ENCODE results near the gene GPR37L1. TPM values are rescaled to one million over a fixed set of nuclear protein-coding genes. Genes with fewer than 3 reads are reported as not detected.
"Not testable (repeated sequence)": the region's sequence is repeated elsewhere in the genome, so short reads cannot be mapped to it uniquely, and the experiment has no call there.

Gene GPR37L1
- total RNA-seq, 2 experiments from 2014 or later = not detected

DNA sequence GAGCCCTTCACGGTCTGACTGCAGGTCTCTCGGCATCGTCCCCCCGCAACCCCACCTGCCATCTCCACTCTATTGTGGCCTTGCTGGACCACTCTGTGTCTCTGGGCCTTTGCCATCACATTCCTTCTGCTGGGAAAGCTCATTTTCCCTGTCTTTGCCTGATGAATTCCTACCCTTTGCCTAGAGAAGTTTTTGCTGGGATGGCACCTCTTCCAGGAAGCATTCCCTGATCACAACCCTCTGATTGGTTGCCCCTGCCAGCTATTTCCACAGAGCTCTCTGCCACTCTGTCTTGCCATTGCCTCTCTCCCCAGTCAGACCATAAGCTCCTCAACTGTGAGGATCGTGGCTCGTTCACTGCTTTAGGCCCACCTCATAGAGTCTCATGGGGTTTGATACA is 28.9 kb upstream of the GPR37L1 start:
- Mint-ChIP-seq H3K27ac (no peak overlapping the region), H3K27me3 (peaks cover 6% of the 10 kb centered on the region), H3K9me3 (no peaks in the 10 kb centered on the region), H3K4me1 (no peaks in the 10 kb centered on the region), H3K36me3 (ENCODE audit: low read depth) (no peaks in the 10 kb centered on the region), H3K4me3 (no peak overlapping the region)
- POLR2A ChIA-PET = no interaction called here
- CTCF ChIA-PET = no interaction called here
- DNase-seq = no peak

- H3K4me1 Mint-ChIP-seq = no peaks in the 10 kb centered on the region
- H3K27ac Mint-ChIP-seq = no peak overlapping the region
- no peaks in the 10 kb centered on the region for H3K9me3 Mint-ChIP-seq
- H3K27me3 Mint-ChIP-seq = peaks cover 3% of the 10 kb centered on the region
- no peak for DNase-seq
- no peak overlapping the region for H3K4me3 Mint-ChIP-seq
- H3K36me3 Mint-ChIP-seq (ENCODE audit: low read depth) = no peaks in the 10 kb centered on the region
- ChIA-PET CTCF (no interaction called here), POLR2A (no interaction called here)
Observed at GRCh38 chr1:202101184-202101583, 21.5 kb upstream of the GPR37L1 start.

DNA sequence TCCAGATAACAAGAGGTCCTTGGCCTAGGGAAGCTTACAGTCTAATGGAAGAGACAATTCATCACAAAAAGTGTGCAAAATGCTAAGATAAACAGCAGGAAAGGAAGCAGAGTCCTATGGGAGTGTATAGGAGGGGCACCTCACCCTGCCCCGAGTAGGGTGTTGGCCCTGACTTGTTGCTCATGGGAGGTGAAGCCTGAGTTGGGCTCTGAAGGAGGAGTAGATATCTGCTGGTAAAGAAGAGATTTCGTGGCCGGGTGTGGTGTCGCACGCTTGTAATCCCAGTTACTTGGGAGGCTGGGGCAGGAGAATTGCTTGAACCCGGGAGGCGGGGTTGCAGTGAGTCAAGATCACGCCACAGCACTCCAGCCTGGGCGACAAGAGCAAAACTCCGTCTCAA is 18.6 kb upstream of the GPR37L1 start:
- CTCF ChIA-PET = no interaction called here
- no peak for DNase-seq
- H3K4me3 Mint-ChIP-seq = no peak overlapping the region
- no peaks in the 10 kb centered on the region for H3K36me3 Mint-ChIP-seq (ENCODE audit: low read depth)
- peaks cover 3% of the 10 kb centered on the region for H3K27me3 Mint-ChIP-seq
- no peak overlapping the region for H3K27ac Mint-ChIP-seq
- H3K4me1 Mint-ChIP-seq = no peaks in the 10 kb centered on the region
- POLR2A ChIA-PET = no interaction called here
- H3K9me3 Mint-ChIP-seq = no peaks in the 10 kb centered on the region

DNA sequence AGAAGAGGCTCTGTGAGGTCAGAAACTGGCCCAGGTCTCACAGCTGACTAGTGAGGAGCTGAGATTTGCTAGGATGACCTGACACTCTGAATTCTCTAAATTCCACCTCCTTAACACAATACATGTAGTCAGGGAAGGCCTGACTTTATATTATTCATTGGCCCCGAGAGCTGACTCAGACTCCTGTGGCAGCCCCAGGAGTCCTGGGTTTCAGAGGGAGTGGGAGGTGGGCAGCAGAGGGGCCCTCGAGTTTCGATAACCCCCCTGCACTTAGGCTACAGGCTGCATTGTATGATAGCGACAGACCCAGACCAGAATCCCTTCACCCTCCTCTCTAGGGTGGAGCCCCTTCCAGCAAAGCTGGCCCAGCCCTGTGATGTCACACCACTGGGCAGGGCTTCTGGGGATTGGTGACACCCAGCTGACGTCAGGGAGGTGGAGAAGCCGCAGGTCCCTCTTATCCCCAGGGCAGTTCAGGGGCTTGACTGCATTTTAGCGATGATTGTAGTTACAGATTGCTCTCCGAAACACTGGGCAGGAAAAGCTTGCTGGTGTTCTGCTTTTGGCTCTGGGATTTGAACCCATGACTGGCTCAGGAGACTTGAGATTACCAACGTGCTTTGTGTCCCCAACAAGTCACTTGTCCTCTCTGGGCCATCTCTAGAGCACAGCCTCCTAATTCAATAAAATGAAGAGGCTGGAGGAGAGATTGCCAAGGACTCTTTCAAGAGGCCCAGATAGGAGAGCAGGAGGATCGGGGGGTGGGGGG is 17.0 kb upstream of the GPR37L1 start:
- H3K4me1 Mint-ChIP-seq = no peaks in the 10 kb centered on the region
- H3K36me3 Mint-ChIP-seq (ENCODE audit: low read depth) = no peaks in the 10 kb centered on the region
- CTCF ChIA-PET = no interaction called here
- no peaks in the 10 kb centered on the region for H3K9me3 Mint-ChIP-seq
- POLR2A ChIA-PET = no interaction called here
- no peak overlapping the region for H3K27ac Mint-ChIP-seq
- no peak for DNase-seq
- no peak overlapping the region for H3K4me3 Mint-ChIP-seq
- H3K27me3 Mint-ChIP-seq = peaks cover 3% of the 10 kb centered on the region

GRCh38 chr1:202106340-202107254 is 16.1 kb upstream of the GPR37L1 start:
- Mint-ChIP-seq H3K4me3 (no peak overlapping the region), H3K27ac (no peak overlapping the region), H3K9me3 (no peaks in the 10 kb centered on the region), H3K36me3 (ENCODE audit: low read depth) (no peaks in the 10 kb centered on the region), H3K4me1 (no peaks in the 10 kb centered on the region), H3K27me3 (peaks cover 3% of the 10 kb centered on the region)
- DNase-seq = no peak
- ChIA-PET CTCF (interaction anchor here (1.3 kb wide), 1 partner anchor 211 kb away, joined by 3 read pairs; no protein-coding TSS in a partner anchor), POLR2A (no interaction called here)

- POLR2A ChIA-PET = no interaction called here
- no peak overlapping the region for H3K4me3 Mint-ChIP-seq
- peaks cover 3% of the 10 kb centered on the region for H3K27me3 Mint-ChIP-seq
- DNase-seq = no peak
- no peaks in the 10 kb centered on the region for H3K9me3 Mint-ChIP-seq
- H3K4me1 Mint-ChIP-seq = no peaks in the 10 kb centered on the region
- CTCF ChIA-PET = interaction anchor here (1.3 kb wide), 1 partner anchor 211 kb away, joined by 3 read pairs; no protein-coding TSS in a partner anchor
- no peak overlapping the region for H3K27ac Mint-ChIP-seq
- H3K36me3 Mint-ChIP-seq (ENCODE audit: low read depth) = no peaks in the 10 kb centered on the region
Observed at GRCh38 chr1:202107321-202107761, 15.4 kb upstream of the GPR37L1 start.

GRCh38 chr1:202107801-202108731 is 14.7 kb upstream of the GPR37L1 start:
- Mint-ChIP-seq H3K27ac (no peak overlapping the region), H3K4me1 (no peaks in the 10 kb centered on the region), H3K36me3 (ENCODE audit: low read depth) (no peaks in the 10 kb centered on the region), H3K9me3 (no peaks in the 10 kb centered on the region), H3K4me3 (no peak overlapping the region), H3K27me3 (peaks cover 3% of the 10 kb centered on the region)
- POLR2A ChIA-PET = no interaction called here
- CTCF ChIA-PET = no interaction called here
- DNase-seq = no peak

- no peak for DNase-seq
- no peaks in the 10 kb centered on the region for H3K36me3 Mint-ChIP-seq (ENCODE audit: low read depth)
- H3K27ac Mint-ChIP-seq = no peak overlapping the region
- H3K9me3 Mint-ChIP-seq = no peaks in the 10 kb centered on the region
- ChIA-PET CTCF (no interaction called here), POLR2A (no interaction called here)
- H3K4me1 Mint-ChIP-seq = no peaks in the 10 kb centered on the region
- H3K4me3 Mint-ChIP-seq = no peak overlapping the region
- H3K27me3 Mint-ChIP-seq = no peaks in the 10 kb centered on the region
Observed at GRCh38 chr1:202110977-202111376, 11.7 kb upstream of the GPR37L1 start.

- CTCF ChIA-PET; H3K27ac Mint-ChIP-seq; H3K4me1 Mint-ChIP-seq; H3K9me3 Mint-ChIP-seq; H3K36me3 Mint-ChIP-seq (ENCODE audit: low read depth); DNase-seq; H3K27me3 Mint-ChIP-seq; POLR2A ChIA-PET; H3K4me3 Mint-ChIP-seq: not testable (repeated sequence)
Observed at GRCh38 chr1:202111589-202111988, 11.1 kb upstream of the GPR37L1 start.

- Mint-ChIP-seq H3K27me3 (no peaks in the 10 kb centered on the region), H3K4me3 (no peak overlapping the region), H3K4me1 (no peaks in the 10 kb centered on the region), H3K36me3 (ENCODE audit: low read depth) (no peaks in the 10 kb centered on the region), H3K9me3 (no peaks in the 10 kb centered on the region), H3K27ac (no peak overlapping the region)
- no peak for DNase-seq
- CTCF ChIA-PET = no interaction called here
- POLR2A ChIA-PET = no interaction called here
Observed at GRCh38 chr1:202112859-202113689, 9.6 kb upstream of the GPR37L1 start.

DNA sequence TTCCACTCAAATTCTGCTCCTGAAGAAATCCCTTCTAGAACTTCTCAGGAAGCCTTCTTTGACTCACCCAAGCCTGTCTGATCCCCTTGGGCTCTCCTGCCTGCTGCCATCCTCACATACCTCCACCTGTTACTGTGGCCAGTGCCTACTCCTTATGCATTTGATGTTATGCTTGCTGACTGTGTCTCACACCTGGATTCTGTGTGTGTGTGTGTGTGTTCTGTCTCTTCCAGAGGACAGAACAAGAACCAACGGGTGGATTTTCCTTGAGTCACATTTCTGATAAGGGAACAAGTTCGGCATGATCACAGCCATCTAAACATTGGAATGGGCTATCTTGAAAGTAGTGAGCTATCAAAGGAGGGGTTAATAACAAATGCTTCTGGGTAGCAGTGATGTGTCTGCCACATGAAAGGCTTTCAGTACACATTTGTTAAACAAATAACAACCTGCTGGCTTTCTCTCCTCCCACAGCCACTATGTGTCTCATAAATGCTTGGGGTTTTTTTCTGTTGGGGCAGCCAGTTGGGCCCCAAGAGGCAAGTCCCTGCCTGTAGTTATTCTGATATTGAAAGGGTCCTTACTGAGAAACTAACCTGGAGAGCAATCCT is 8.9 kb upstream of the GPR37L1 start:
- no peaks in the 10 kb centered on the region for H3K9me3 Mint-ChIP-seq
- no peaks in the 10 kb centered on the region for H3K27me3 Mint-ChIP-seq
- CTCF ChIA-PET = no interaction called here
- no peaks in the 10 kb centered on the region for H3K36me3 Mint-ChIP-seq (ENCODE audit: low read depth)
- no peak overlapping the region for H3K27ac Mint-ChIP-seq
- H3K4me1 Mint-ChIP-seq = no peaks in the 10 kb centered on the region
- POLR2A ChIA-PET = no interaction called here
- no peak overlapping the region for H3K4me3 Mint-ChIP-seq
- DNase-seq = no peak

GRCh38 chr1:202116287-202116686 is 6.4 kb upstream of the GPR37L1 start:
- Mint-ChIP-seq H3K27ac (no peak overlapping the region), H3K4me1 (no peaks in the 10 kb centered on the region), H3K4me3 (no peak overlapping the region), H3K36me3 (ENCODE audit: low read depth) (no peaks in the 10 kb centered on the region), H3K9me3 (no peaks in the 10 kb centered on the region), H3K27me3 (no peaks in the 10 kb centered on the region)
- ChIA-PET POLR2A (no interaction called here), CTCF (interaction anchor here (1.3 kb wide), 1 partner anchor 20 kb away, joined by 3 read pairs; no protein-coding TSS in a partner anchor)
- DNase-seq = no peak

All from activated CD4-positive, alpha-beta memory T cell treated with anti-CD3 and anti-CD28 coated beads, Interleukin-2, amount 10 ng/mL, durations not matched to agents 7 days and 5 days (primary cell).